Type B pancreatic cell (in vitro differentiated cells): ENCODE data around the gene HTR3B. TPM values are rescaled to one million over a fixed set of nuclear protein-coding genes. Genes with fewer than 3 reads are reported as not detected.
A peak's percentile ranks its signal among the peaks of the same experiment; 100 is the strongest.

ENCODE experiments used
- DNase-seq: peaks from one replicate; pipeline ENCODE4 v3.0.0; 2021; ENCODE audit warnings: mixed read lengths; ENCODE audit not compliant: unreplicated experiment; ENCODE audit errors: extremely low spot score
- H3K27ac Mint-ChIP-seq: 2 replicates; pipeline ENCODE4 v1.8.0; 2021; ENCODE audit warnings: mild to moderate bottlenecking, mixed read lengths
- H3K27me3 Mint-ChIP-seq: 2 replicates; pipeline ENCODE4 v1.8.0; 2021; ENCODE audit warnings: mixed read lengths
- H3K36me3 Mint-ChIP-seq: 2 replicates; pipeline ENCODE4 v1.8.0; 2021; ENCODE audit warnings: mixed read lengths
- H3K4me1 Mint-ChIP-seq: one replicate; pipeline ENCODE4 v1.8.0; 2021; ENCODE audit warnings: mixed read lengths; ENCODE audit not compliant: unreplicated experiment
- H3K4me3 Mint-ChIP-seq: 2 replicates; pipeline ENCODE4 v1.8.0; 2021; ENCODE audit warnings: mild to moderate bottlenecking, mixed read lengths
- H3K9me3 Mint-ChIP-seq: 2 replicates; pipeline ENCODE4 v1.8.0; 2021; ENCODE audit warnings: mixed read lengths
- total RNA-seq: library from RNA; stranded (reverse); gene quantifications from 2 replicates; pipeline ENCODE4 v1.2.1, GENCODE V29; 2021; ENCODE audit warnings: low replicate concordance
- TF ChIP-seq, protein P1 (sequence below): fragments of 200-600 bp; sonication (generic); conservative IDR thresholded peaks from 2 replicates; pipeline ENCODE4 v1.5.0; 2021; ENCODE audit warnings: antibody characterized with exemption, mild to moderate bottlenecking

HTR3B gene
- total RNA-seq, 1 donor from 2014 or later = 0.17 TPM

DNA sequence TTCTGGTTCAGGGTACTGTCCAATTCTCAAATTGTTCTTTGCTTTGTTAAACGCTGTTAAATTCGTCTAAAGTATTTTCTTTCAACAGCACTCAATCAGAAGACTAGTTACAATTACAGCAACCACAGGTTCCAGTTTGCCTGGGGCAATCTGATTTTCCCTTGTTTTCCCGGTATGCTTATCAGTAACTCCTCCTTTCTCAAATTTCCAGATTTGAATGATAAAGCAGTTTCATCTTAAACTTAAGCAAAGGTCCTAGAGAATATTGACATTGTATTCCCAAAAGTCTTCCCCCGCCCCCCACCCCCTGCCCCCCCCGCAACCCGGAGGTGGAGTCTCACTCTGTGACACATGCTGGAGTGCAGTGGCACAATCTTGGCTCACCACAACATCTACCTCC, 18.7 kb upstream of the HTR3B start:
- DNase-seq = no peak
- Mint-ChIP-seq H3K27ac (no peak overlapping the region), H3K4me1 (no peaks in the 10 kb centered on the region), H3K36me3 (no peaks in the 10 kb centered on the region), H3K9me3 (no peaks in the 10 kb centered on the region), H3K27me3 (no peaks in the 10 kb centered on the region), H3K4me3 (no peak overlapping the region)
- TF ChIP-seq, protein P1, sequence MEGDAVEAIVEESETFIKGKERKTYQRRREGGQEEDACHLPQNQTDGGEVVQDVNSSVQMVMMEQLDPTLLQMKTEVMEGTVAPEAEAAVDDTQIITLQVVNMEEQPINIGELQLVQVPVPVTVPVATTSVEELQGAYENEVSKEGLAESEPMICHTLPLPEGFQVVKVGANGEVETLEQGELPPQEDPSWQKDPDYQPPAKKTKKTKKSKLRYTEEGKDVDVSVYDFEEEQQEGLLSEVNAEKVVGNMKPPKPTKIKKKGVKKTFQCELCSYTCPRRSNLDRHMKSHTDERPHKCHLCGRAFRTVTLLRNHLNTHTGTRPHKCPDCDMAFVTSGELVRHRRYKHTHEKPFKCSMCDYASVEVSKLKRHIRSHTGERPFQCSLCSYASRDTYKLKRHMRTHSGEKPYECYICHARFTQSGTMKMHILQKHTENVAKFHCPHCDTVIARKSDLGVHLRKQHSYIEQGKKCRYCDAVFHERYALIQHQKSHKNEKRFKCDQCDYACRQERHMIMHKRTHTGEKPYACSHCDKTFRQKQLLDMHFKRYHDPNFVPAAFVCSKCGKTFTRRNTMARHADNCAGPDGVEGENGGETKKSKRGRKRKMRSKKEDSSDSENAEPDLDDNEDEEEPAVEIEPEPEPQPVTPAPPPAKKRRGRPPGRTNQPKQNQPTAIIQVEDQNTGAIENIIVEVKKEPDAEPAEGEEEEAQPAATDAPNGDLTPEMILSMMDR = no peak

DNA sequence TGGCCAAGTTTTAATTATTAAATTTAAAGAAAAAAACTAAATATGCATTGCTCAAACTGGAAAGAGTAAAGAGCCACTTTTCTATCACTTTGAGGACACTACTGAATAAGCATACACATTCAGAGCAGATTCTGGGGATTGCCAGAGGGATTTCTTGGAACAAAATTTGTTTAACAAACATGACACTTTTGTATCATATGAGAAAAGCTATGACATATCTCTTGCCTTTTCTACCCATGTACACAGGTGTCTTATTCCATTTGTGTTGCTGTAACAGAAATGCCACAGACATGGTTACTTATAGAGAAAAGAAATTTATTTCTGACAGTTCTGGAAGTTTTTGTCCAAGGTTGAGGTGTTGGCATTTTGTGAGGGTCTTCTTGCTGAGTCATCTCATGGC, 15.7 kb upstream of the HTR3B start:
- TF ChIP-seq, protein P1 = no peak
- Mint-ChIP-seq H3K27me3 (no peaks in the 10 kb centered on the region), H3K4me1 (no peaks in the 10 kb centered on the region), H3K4me3 (no peak overlapping the region), H3K9me3 (no peaks in the 10 kb centered on the region), H3K36me3 (no peaks in the 10 kb centered on the region), H3K27ac (no peak overlapping the region)
- no peak for DNase-seq

DNA sequence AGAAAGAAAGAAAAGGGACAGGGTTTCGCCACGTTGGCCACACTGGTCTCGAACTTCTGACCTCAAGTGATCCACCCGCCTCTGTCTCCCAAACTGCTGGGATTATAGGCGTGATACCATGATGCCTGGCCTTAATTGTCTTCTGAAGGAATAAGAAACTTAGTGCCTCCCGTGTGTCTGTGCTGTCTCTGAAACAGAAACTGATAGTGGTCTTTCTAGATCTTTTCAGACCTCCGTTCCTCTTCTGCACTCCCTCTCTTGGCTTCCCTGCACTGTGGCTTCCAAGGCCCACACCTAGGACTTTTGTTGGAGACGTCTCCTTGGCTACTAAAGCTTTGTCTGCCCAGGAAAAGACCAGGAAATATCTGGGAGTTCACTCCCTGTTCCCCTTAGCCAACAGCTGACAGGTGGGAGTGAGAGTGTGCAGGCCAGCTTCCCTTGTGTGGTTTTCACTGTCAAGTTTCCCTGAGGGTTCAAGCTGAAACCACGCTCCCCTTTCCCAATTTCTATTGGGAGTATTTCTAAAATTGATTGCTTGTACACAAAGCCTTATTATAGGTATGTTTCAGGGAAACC, 10.1 kb upstream of the HTR3B start:
- Mint-ChIP-seq H3K27ac (no peak overlapping the region), H3K27me3 (peaks cover 7% of the 10 kb centered on the region), H3K9me3 (no peaks in the 10 kb centered on the region), H3K4me1 (peaks cover 13% of the 10 kb centered on the region), H3K4me3 (no peak overlapping the region), H3K36me3 (no peaks in the 10 kb centered on the region)
- DNase-seq = no peak
- TF ChIP-seq, protein P1 = no peak

DNA sequence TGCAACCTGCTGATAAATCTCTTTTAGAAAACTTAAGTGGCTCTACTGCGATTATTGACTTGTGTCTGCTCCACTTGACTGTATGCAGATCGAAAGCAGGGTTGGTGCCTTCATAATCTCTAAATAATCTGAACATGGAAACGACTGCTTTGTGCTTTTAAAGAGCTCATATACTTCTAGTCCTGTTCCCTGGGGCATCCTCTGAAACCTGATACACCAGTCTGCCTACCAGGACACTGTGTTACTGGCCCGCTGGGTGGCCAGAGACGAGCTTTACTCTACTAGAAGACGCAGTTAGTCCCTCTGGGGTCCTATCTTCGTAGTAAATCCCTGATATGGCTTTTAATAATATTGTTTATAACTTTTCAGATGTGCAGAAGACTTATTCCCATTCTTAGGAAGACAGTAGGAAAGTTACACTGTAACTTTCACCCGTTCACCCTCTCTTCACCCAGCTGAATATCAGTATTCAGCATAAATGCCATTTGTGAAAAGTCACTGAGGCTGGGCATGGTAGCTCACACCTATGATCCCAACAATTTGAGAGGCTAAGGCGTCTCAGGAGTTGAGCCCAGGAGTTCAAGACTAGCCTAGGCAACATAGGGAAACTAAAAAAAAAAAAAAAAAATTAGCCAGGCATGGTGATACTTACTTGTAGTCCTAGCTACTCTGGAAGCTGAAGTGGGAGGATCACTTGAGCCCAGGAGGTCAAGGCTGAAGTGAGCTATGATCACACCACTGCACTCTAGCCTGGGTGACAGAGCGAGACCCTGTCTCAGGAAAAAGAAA, 9.0 kb upstream of the HTR3B start:
- Mint-ChIP-seq H3K27ac (no peak overlapping the region), H3K9me3 (no peaks in the 10 kb centered on the region), H3K27me3 (peaks cover 7% of the 10 kb centered on the region), H3K36me3 (no peaks in the 10 kb centered on the region), H3K4me3 (no peak overlapping the region), H3K4me1 (peaks cover 13% of the 10 kb centered on the region)
- DNase-seq = no peak
- TF ChIP-seq, protein P1 = no peak

DNA sequence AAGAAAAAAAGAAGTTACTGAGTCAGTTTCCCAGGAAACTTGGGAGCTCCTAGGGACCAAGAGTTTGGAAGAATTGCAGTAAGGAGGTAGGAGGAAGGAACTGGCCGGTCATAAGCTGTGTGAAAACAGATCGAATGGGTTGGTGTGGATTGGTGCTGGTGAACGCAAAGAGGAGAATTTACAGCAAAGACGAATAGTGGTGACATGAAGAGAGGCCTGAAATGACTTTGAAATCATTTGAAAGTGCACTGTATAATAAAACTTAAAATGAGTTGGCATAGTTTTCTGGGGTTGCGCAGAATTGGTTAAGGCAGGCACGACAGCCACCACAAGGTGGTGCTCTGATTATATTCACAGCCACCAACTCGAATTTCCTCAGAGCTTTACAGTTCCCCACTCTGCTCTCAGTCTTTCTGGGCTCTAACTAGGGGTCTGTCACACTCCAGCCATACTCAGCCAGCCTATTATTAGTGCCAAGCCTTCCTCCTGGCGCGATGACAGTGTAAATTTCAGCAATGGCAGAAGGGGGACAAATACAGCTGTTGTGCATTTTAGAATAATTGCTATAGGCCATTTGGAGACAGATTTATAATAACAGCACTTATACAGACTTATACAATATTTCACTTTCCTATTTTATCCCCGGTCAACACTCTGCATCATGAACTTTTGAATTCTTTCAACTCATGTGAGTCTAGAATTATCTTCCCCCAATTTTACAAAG, 8.3 kb upstream of the HTR3B start:
- Mint-ChIP-seq H3K27me3 (peaks cover 7% of the 10 kb centered on the region), H3K27ac (no peak overlapping the region), H3K36me3 (no peaks in the 10 kb centered on the region), H3K9me3 (no peaks in the 10 kb centered on the region), H3K4me3 (no peak overlapping the region), H3K4me1 (peaks cover 13% of the 10 kb centered on the region)
- DNase-seq = no peak
- TF ChIP-seq, protein P1 = peak; percentile 84
